GM12891 (cell line): ENCODE results near the gene WWP2.

ENCODE experiments used
- PAX5 ChIP-seq: IDR thresholded peaks from 2 replicates; pipeline ENCODE4 v1.6.1; 2011; ENCODE audit warnings: low read length, moderate library complexity, mild to moderate bottlenecking; ENCODE audit not compliant: insufficient read depth, severe bottlenecking
- POLR2A ChIP-seq: IDR thresholded peaks from 2 replicates; pipeline ENCODE4 v1.6.1; 2011; ENCODE audit warnings: low read depth, low read length, control low read depth
- POLR2AphosphoS5 ChIP-seq: IDR thresholded peaks from 2 replicates; pipeline ENCODE4 v1.6.1; 2011; ENCODE audit warnings: low read depth, low read length, control low read depth
- POU2F2 ChIP-seq: IDR thresholded peaks from 2 replicates; pipeline ENCODE4 v1.6.1; 2011; ENCODE audit warnings: low read depth, mild to moderate bottlenecking, control low read depth, low read length, moderate library complexity
- SPI1 ChIP-seq: IDR thresholded peaks from 2 replicates; pipeline ENCODE4 v1.6.1; 2011; ENCODE audit warnings: low read depth, low read length, control low read depth
- TAF1 ChIP-seq: IDR thresholded peaks from 2 replicates; pipeline ENCODE4 v1.6.1; 2011; ENCODE audit warnings: low read depth, low read length, control low read depth

GRCh38 chr16:69852815-69853214, 90.7 kb downstream of the WWP2 start:
- TF ChIP-seq POLR2AphosphoS5 (no peak), POLR2A (no peak), TAF1 (no peak), PAX5 (no peak), SPI1 (no peak), POU2F2 (no peak)
